GM12878 (cell line): ENCODE data around the gene DISP3. TPM values are rescaled to one million over a fixed set of nuclear protein-coding genes. Genes with fewer than 3 reads are reported as not detected.

Experiments
- ATAC-seq: fragments of 200-7000 bp; cut with Tn5 transposase; 3 replicates; pipeline ENCODE4 v1.9.1; 2020; ENCODE audit warnings: mild to moderate bottlenecking, moderate library complexity
- BruUV-seq: library from RNA; stranded (reverse); fragments of 400-500 nt; replicated peaks from 2 replicates; lab custom pipeline; 2021; lab: Mats Ljungman, UMichigan
- CTCF ChIA-PET: fragments of 300-600 bp; sonication (Branson Sonifier 250); formaldehyde crosslinking; extraction: SDS; loops from one replicate; lab custom pipeline; 2021; ENCODE audit warnings: inconsistent platforms; lab: Yijun Ruan, JAX
- POLR2A ChIA-PET: fragments of 350-600 bp; formaldehyde crosslinking; extraction: SDS; loops from one replicate; lab custom pipeline; 2021; ENCODE audit warnings: inconsistent platforms; lab: Charles Lee
- RAD21 ChIA-PET: fragments of 300-600 bp; sonication (Branson Sonifier 250); formaldehyde crosslinking; loops from one replicate; lab custom pipeline; 2023; ENCODE audit warnings: antibody characterized with exemption; ENCODE audit not compliant: unreplicated experiment; lab: Charles Lee
- SMC1A ChIA-PET: fragments of 300-600 bp; sonication (Branson Sonifier 250); formaldehyde crosslinking; loops from one replicate; lab custom pipeline; 2023; ENCODE audit not compliant: unreplicated experiment, uncharacterized antibody; lab: Charles Lee
- DNase-seq: peaks from one replicate; pipeline ENCODE4 v3.0.0-alpha.2; 2011; ENCODE audit warnings: low read depth, low spot score
- FAIRE-seq: peaks from 3 replicates; lab custom pipeline; 2011; peaks lifted over from hg19 to GRCh38; lab: Jason Lieb, UNC
- H2AFZ ChIP-seq: 2 replicates; pipeline ENCODE4 v1.6.0; 2011; ENCODE audit warnings: low read depth, low read length, control low read depth; ENCODE audit not compliant: control insufficient read depth
- H3K27ac ChIP-seq: 2 replicates; pipeline ENCODE4 v1.5.1; 2011; ENCODE audit warnings: control low read depth; ENCODE audit not compliant: control insufficient read depth, insufficient read depth
- H3K27me3 ChIP-seq, 2 experiments: replicated peaks in 1 of 2; 2 replicates each; pipeline versions ENCODE4 v1.6.0 to v1.6.1; 2011; ENCODE audit warnings: low read length in 1 of 2; ENCODE audit not compliant: control insufficient read depth in 2 of 2, insufficient read depth in 2 of 2
- H3K36me3 ChIP-seq, 2 experiments: 2 replicates each; pipeline ENCODE4 v1.5.1; 2011; ENCODE audit warnings: low read length in 1 of 2; ENCODE audit not compliant: control insufficient read depth in 2 of 2, insufficient read depth in 2 of 2
- H3K4me1 ChIP-seq: 2 replicates; pipeline ENCODE4 v1.6.1; 2011; ENCODE audit warnings: mild to moderate bottlenecking, low read length, moderate library complexity, mixed read lengths; ENCODE audit not compliant: control insufficient read depth, insufficient read depth
- H3K4me2 ChIP-seq: 2 replicates; pipeline ENCODE4 v1.6.0; 2011; ENCODE audit warnings: control low read depth; ENCODE audit not compliant: control insufficient read depth, insufficient read depth
- H3K4me3 ChIP-seq: fragments of 200-600 bp; sonication (generic); 2 replicates; pipeline ENCODE4 v1.5.1; 2016
- H3K79me2 ChIP-seq: 2 replicates; pipeline ENCODE4 v1.6.0; 2011; ENCODE audit warnings: low read length; ENCODE audit not compliant: control insufficient read depth, insufficient read depth
- H3K9ac ChIP-seq: 2 replicates; pipeline ENCODE4 v1.8.0; 2011; ENCODE audit warnings: low read length, control low read depth, mixed read lengths; ENCODE audit not compliant: control insufficient read depth, insufficient read depth
- H3K9me3 ChIP-seq: replicated peaks from 3 replicates; pipeline ENCODE4 v1.5.1; 2011; ENCODE audit warnings: mild to moderate bottlenecking, low read length; ENCODE audit not compliant: control insufficient read depth, insufficient read depth
- H4K20me1 ChIP-seq: 2 replicates; pipeline ENCODE4 v1.6.0; 2011; ENCODE audit not compliant: control insufficient read depth, insufficient read depth
- BMI1 ChIP-seq: fragments of 450-650 bp; IDR thresholded peaks from 2 replicates; pipeline ENCODE4 v1.6.1; 2016; ENCODE audit warnings: mild to moderate bottlenecking, moderate library complexity, borderline replicate concordance
- CBFB ChIP-seq: IDR thresholded peaks from 2 replicates; pipeline ENCODE4 v1.6.1; 2016; ENCODE audit warnings: antibody characterized with exemption, low read depth
- CBX5 ChIP-seq: sonication (generic); IDR thresholded peaks from 2 replicates; pipeline ENCODE4 v1.6.1; 2016; ENCODE audit warnings: low read depth, moderate library complexity, mild to moderate bottlenecking, inconsistent platforms
- CUX1 ChIP-seq: IDR thresholded peaks from 2 replicates; pipeline ENCODE4 v1.6.1; 2012; ENCODE audit warnings: improper control_type of control experiment, low read depth, low read length; ENCODE audit not compliant: insufficient replicate concordance
- MAX ChIP-seq: IDR thresholded peaks from 2 replicates; pipeline ENCODE4 v1.6.1; 2012; ENCODE audit warnings: low read depth, low read length, improper control_type of control experiment
- MTA3 ChIP-seq: IDR thresholded peaks from 2 replicates; pipeline ENCODE4 v1.6.1; 2012; ENCODE audit warnings: low read length, inconsistent platforms, borderline replicate concordance
- NBN ChIP-seq: fragments of 450-650 bp; IDR thresholded peaks from 2 replicates; pipeline ENCODE4 v1.6.1; 2016
- NFYA ChIP-seq: IDR thresholded peaks from 2 replicates; pipeline ENCODE4 v1.6.1; 2011; ENCODE audit warnings: low read depth, mild to moderate bottlenecking, low read length, improper control_type of control experiment, borderline replicate concordance
- SIN3A ChIP-seq: IDR thresholded peaks from 2 replicates; pipeline ENCODE4 v1.6.1; 2012; ENCODE audit warnings: low read depth, low read length, improper control_type of control experiment
- SREBF1 ChIP-seq: IDR thresholded peaks from 2 replicates; pipeline ENCODE4 v1.6.1; 2012; ENCODE audit warnings: mild to moderate bottlenecking, low read length
- STAT1 ChIP-seq: fragments of 450-650 bp; conservative IDR thresholded peaks from 2 replicates; pipeline ENCODE4 v1.6.1; 2014; ENCODE audit warnings: antibody characterized with exemption, mild to moderate bottlenecking
- TARDBP ChIP-seq: IDR thresholded peaks from 2 replicates; pipeline ENCODE4 v1.6.1; 2016; ENCODE audit warnings: borderline replicate concordance
- USF1 ChIP-seq: IDR thresholded peaks from 2 replicates; pipeline ENCODE4 v1.6.1; 2011; ENCODE audit warnings: borderline replicate concordance, low read depth, mild to moderate bottlenecking, moderate library complexity, mixed read lengths, low read length; ENCODE audit not compliant: insufficient read depth; ENCODE audit errors: extremely low read length
- ZNF687 ChIP-seq: fragments of 450-650 bp; IDR thresholded peaks from 2 replicates; pipeline ENCODE4 v1.6.1; 2017; ENCODE audit warnings: mild to moderate bottlenecking, moderate library complexity
- WGBS: methylation state at CpG from one replicate; pipeline ENCODE4 v1.1.6; 2016; ENCODE audit warnings: low lambda C conversion rate; ENCODE audit not compliant: insufficient replicate concordance, insufficient coverage; ENCODE audit errors: missing lambda C conversion rate; 5-methylcytosine and 5-hydroxymethylcytosine counted together
- in situ Hi-C: fragments of 300-500 bp; cut with MboI; formaldehyde crosslinking; loops from 9 replicates; pipeline ENCODE4 v1.14.3; 2018; ENCODE audit warnings: mixed read lengths
- intact Hi-C: fragments of 100-400 bp; cut with micrococcal nuclease; formaldehyde crosslinking; loops from one replicate; pipeline ENCODE4 v1.14.2; 2022; ENCODE audit not compliant: unreplicated experiment
- polyA plus RNA-seq, 11 experiments: library from polyadenylated mRNA; depleted of rRNA in 4 of 11; unstranded in 6 of 11; stranded (reverse) in 5 of 11; fragments of >200 nt; fragmentation: Nextera tagmentation in 4 of 11; fragmentation: Illumina TruSeq in 1 of 11; extraction: Ambion mirVana in 4 of 11; extraction: Trizol in 1 of 11; gene quantifications; 1 replicate in 1 of 11; 2 replicates in 10 of 11; pipeline versions ENCODE4 v1.2.1 to v1.2.3, GENCODE V29; 2011 to 2016; ENCODE audit warnings: inconsistent platforms in 2 of 11, missing spikeins in 2 of 11, low read depth in 1 of 11
- total RNA-seq, 4 experiments: library from RNA; depleted of rRNA in 3 of 4; stranded (reverse); fragments of >200 nt in 3 of 4; fragmentation: Illumina TruSeq in 1 of 4; extraction: Trizol in 1 of 4; gene quantifications; 2 replicates each; pipeline versions ENCODE4 v1.2.1 to v1.2.3, GENCODE V29; 2013 to 2021

DISP3 gene
- total and polyA plus RNA-seq, 10 of the 15 experiments (the other 5 are each of a cell fraction or from before 2014, with no cell fraction given) = under 0.01 to 0.18 (median 0.09) TPM; not detected in 2

GRCh38 chr1:11474826-11475225, 4.1 kb upstream of the DISP3 start (continued):
- TF ChIP-seq CUX1 (no peak), BMI1 (no peak), CBFB (no peak), NBN (no peak)

- H3K27ac ChIP-seq = no peak overlapping the region
- H3K4me2 ChIP-seq = no peak overlapping the region
- FAIRE-seq (no peak), DNase-seq (no peak), ATAC-seq (no peak)
- H3K4me1 ChIP-seq = no peaks in the 10 kb centered on the region
- no peaks in the 10 kb centered on the region for H4K20me1 ChIP-seq
- H3K9ac ChIP-seq = no peak overlapping the region
- no peak overlapping the region for H2AFZ ChIP-seq
- no peaks in the 10 kb centered on the region for H3K79me2 ChIP-seq
- no peak overlapping the region for H3K4me3 ChIP-seq
- intact Hi-C loops (loop anchor here (5.0 kb wide), 1 partner anchor 167 kb away; no protein-coding TSS in a partner anchor), in situ Hi-C loops (no loop called here)
- H3K27me3 ChIP-seq = peaks cover 2% of the 10 kb centered on the region in 2 experiments; a peak in 1 of 4 replicates
- H3K9me3 ChIP-seq = no peaks in the 10 kb centered on the region
- SMC1A ChIA-PET = no interaction called here
- WGBS = 9% methylated on average over 4 of the region's 4 CpGs
- no TSS peak for BruUV-seq
- RAD21 ChIA-PET = no interaction called here
- CTCF ChIA-PET = no interaction called here
- H3K36me3 ChIP-seq = no peaks in the 10 kb centered on the region
- POLR2A ChIA-PET = no interaction called here
- no peak for TF ChIP-seq USF1
- no peak for TF ChIP-seq STAT1
- TF ChIP-seq ZNF687 = no peak
- no peak for TF ChIP-seq SREBF1
- TF ChIP-seq SIN3A = no peak
- no peak for TF ChIP-seq TARDBP
- no peak for TF ChIP-seq NFYA
- TF ChIP-seq MTA3 = no peak
- TF ChIP-seq MAX = no peak
- no peak for TF ChIP-seq CBX5
Observed at GRCh38 chr1:11475748-11476147, 3.2 kb upstream of the DISP3 start.
